Activated CD8-positive, alpha-beta memory T cell treated with anti-CD3 and anti-CD28 coated beads for 36 hours (primary cell): ENCODE results near the gene CPEB2. TPM values are rescaled to one million over a fixed set of nuclear protein-coding genes. Genes with fewer than 3 reads are reported as not detected.

Source experiments
- CTCF ChIA-PET: fragments of 350-600 bp; sonication (Branson Sonifier 250); formaldehyde crosslinking; loops from one replicate; lab custom pipeline; 2021; ENCODE audit warnings: antibody characterized with exemption; lab: Charles Lee
- POLR2A ChIA-PET: fragments of 350-600 bp; sonication (Branson Sonifier 250); formaldehyde crosslinking; loops from one replicate; lab custom pipeline; 2021; ENCODE audit warnings: antibody characterized with exemption; lab: Charles Lee
- total RNA-seq, 2 experiments: library from RNA; stranded (reverse); gene quantifications; one replicate each; pipeline ENCODE4 v1.2.3, GENCODE V29; 2021

Gene CPEB2
- total RNA-seq, 2 experiments from 2014 or later = 7.8 to 8.0 TPM

DNA sequence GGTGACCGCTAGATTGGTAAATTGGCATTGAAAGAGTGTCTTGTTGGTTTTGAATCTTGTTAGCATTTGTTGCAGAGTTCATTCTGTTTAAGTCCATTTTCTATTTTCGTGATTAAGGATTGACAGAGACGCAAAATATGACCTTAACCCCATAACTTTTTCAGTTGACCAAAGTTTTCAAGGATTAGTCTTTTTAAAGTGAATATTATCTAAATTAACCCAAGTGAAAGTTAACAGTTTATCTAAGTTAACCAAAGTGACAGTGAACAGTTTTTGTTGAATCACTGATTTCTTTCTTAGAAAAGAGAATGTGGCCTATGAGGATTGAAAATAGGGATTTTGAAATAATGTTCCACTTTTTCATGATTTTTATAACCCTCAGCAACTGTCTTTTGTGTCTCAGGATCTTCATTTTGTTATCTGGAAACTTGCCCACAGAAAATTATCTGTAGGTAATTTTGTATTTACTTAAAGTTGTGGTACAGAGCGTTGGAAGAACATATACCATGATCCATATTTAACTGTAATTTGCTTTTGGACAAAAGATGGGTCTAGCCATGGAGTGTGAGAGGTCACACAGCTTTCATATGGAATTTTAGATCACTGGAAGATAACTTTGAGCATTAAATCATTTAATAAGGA lies 3.3 kb downstream of the CPEB2 start:
- CTCF ChIA-PET = no interaction called here
- POLR2A ChIA-PET = no interaction called here

DNA sequence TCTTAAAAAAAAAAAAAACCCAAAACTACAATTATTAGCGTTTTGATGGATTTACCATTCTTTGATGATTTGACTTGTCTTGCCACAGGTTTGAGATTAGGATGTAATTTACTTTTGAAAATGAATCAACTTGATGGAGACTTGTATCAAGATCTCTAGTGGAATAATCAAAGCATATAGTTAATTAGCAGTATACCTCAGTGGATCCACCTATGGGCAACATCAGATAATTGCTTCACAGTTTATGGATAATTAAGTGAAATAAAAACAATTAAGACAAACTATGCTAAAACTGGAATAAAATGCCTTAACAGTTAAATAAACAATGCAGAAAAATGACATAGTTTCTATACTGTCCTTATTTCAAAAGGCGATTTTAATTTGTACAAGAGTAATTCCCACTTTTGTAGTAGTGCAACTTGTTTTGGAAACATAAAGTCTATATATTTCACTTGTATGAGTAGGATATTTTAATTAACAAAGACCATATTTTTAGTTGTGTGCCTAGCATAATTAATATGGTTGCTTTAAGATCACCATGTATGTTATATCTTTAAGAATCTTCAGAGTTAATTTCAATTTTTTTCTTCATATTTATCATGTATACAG lies 4.2 kb downstream of the CPEB2 start:
- ChIA-PET POLR2A (no interaction called here), CTCF (no interaction called here)

DNA sequence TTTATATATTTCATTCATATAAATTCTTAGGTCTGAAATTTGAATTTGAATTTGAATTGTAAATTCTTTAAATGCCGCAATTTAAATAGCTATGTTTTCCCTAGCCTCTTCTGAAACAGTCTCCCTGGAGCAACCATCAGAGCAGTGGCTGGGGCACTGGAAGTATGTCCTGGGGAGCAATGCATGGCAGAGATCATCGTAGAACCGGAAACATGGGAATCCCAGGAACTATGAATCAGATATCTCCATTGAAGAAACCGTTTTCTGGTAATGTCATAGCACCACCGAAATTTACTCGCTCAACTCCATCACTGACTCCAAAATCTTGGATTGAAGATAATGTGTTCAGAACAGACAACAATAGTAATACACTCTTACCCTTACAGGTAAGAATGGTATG lies 4.9 kb downstream of the CPEB2 start:
- ChIA-PET POLR2A (no interaction called here), CTCF (no interaction called here)

DNA sequence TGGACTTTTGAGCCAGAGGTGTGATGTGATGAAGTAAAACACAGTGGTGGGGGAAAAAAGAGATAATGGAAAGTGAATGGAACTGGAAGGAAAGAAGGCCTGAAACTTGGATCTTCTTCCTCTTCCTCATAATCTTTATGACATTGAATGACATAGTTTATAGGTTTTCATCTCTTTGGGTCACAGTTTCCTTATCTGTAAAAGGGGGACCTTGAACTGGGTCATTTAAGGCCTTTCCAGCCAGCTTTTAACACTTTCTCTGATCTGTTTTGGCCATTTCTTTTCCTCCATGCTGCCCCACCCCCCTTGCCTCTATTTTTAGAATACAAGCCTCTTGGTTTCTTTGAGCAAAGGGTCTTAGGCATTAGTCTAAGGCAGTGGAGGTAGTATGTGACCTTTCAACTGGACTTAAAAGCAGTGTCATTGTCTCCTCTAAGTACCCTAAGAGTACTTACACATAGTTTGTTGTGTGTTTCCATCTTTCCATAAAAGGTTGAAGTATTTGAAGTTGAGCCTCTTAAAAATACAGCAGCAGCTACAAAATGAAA lies 7.8 kb downstream of the CPEB2 start:
- POLR2A ChIA-PET = no interaction called here
- CTCF ChIA-PET = interaction anchor here (0.7 kb wide), 1 partner anchor 437 kb away, joined by 3 read pairs; no protein-coding TSS in a partner anchor

DNA sequence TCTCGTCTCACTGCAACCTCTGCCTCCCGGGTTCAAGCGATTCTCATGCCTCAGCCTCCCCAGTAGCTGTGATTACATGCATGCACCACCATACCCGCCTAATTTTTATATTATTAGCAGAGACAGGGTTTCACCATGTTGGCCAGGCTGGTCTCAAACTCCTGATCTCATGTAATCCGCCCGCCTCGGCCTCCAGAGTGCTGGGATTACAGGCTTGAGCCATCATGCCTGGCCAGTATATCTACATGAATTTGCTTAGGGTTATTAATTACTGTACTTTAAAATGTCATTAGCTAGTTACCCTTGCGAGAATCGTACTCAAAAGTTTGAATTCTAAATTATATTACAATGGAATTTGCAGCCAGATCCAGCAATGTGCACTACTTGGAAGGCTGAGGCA lies 8.9 kb downstream of the CPEB2 start:
- POLR2A ChIA-PET = interaction anchor here (1.0 kb wide), 1 partner anchor 8 kb away, joined by 3 read pairs; no protein-coding TSS in a partner anchor
- CTCF ChIA-PET = no interaction called here

DNA sequence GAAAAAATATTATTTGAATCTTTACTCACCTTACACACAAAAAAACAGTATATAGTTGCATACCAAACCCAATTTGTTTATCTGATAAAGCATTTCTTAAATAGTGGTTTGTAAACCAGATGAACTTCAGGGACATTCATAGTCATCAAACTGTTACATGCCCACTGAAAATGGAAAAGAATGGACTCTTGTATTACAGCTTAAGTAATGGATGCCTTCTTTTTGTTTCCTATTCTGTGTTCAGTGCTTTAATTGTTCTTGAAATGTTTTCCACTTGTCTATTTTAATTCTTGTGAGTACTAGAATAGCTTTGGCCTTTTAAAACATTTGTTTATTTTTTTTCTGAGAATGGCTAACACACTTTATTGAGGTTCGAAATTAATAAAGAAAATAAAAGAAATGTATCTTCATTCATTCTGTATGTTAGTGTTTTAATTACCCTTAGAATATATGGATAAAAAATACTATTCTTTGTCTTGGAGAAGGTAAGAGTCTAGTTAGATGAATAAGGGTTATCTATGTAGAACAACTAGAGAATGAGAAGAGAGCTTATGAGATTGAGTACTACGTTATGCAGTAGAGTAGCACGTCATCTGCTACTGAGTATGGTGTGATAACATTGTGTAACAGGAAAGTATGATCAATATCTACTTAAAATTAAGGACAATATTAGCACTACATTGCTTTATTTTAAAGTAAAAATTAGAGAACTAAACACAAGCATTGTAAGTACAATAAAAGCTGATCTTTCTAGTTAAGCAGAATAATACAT lies 9.9 kb downstream of the CPEB2 start:
- POLR2A ChIA-PET = interaction anchor here (0.8 to 1.0 kb wide), 2 partner anchors 9 kb away, joined by 3 read pairs; no protein-coding TSS in a partner anchor
- CTCF ChIA-PET = no interaction called here

DNA sequence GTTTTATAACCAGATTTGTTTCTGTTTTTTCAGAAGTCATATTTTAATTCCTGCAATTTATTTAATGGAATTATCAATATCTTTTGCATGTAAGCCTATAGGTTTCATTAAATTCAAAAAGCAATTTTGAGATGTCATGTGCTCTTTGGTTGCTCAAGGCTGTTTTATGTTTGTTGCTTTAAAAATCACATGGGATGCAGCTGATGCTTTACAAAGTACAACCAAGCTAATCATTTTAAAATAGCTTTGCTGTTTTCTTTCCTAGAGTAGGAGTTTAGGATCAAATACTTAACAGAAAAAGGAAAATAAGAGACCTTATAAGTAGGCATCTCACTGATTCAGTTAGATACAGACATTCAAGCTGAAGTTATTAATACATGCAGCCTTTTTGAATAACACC lies 11.3 kb downstream of the CPEB2 start:
- CTCF ChIA-PET = no interaction called here
- POLR2A ChIA-PET = no interaction called here

DNA sequence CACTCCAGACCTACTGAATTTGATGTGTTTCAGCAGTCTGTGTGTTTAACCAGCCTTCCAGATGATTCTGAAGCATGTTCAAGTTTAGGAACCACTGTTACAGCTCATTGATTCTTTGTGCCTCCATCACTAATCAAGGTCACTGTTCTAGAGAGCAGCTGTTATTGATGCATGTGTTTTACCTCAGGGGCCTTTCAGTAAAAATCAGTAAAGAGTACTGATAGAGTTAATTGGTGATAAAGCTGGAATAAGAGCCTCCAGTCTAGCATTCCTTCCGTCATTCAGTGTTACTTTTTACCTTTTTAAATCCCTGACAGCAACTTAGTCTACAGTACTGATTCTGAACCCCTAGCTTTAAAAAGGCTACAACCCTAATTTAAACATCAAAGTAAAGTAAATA lies 12.9 kb downstream of the CPEB2 start:
- ChIA-PET POLR2A (no interaction called here), CTCF (no interaction called here)

DNA sequence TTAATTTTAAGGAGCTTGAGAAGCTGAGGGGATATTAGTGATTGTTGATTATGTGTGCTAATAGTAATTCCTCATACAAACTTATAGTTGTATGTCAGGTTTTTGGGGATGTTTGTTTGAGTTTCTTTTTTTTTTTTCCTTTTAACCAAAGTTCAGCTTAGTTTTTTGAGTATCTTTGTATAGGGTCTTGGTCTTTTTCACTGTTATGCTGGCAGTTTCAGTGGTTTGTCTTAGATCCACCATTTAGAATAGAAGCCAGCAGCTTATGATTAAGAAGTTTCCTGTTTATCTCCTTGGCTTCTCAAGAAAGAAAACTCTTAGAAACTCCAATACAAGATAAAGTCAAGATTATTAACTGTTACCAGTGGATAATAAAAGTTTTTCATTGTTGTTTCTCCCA lies 16.1 kb downstream of the CPEB2 start:
- CTCF ChIA-PET = no interaction called here
- POLR2A ChIA-PET = no interaction called here

DNA sequence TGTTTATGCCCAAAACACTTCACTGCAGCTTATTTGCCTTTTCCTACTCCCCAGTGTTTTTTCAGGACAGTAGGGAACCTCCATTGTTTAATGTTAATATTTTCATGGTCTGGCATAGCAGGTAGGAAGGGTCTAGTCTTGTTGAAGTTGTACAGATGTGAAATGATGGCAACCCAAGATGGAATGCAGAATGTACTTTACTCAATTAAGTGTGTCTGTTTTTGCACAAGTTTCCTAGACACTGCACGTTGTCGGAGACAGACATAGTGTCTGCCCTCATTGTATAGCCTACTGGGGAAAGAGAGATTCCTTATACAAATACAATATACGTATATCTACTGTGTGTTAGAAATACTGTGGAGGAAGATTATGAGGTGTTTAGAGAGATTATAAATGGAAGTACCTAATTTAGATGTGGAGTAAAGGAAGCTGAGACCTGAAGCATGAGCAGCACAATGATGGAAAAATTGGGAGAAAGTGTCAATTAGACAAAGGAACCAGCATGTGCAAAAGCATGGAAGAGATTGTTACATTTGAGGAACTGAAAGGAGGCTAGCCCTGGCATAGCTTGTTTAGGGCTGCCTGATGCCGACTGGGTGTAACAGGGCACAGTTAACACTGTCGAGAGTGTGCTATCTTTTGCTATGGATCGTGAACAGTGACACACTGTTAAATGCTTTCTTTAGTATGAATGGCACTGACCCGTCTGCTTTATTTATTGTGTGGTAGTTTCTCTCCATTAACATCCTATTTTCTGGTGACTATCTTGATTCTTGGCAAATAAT lies 18.4 kb downstream of the CPEB2 start:
- ChIA-PET POLR2A (no interaction called here), CTCF (interaction anchor here (0.6 kb wide), 1 partner anchor 746 kb away, joined by 4 read pairs; no protein-coding TSS in a partner anchor)

DNA sequence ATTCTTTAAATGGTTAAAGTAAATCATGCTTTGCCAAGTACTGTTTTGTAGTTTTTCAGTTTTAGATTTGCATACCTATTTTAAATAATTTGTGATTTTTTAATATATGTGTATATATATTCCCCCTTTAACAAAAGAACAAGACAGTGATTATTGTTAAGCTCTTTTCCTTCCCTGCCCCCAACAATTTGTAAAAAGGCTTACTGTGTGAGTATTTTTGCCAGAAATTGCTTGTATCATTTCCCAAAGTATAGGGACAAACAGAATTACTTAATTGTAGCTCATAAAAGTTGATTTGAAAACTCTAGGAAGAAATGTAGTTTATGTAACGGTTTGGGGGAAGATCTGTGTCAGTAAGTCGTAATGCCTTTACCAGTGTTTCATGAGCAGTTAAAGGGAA lies 19.0 kb downstream of the CPEB2 start:
- ChIA-PET CTCF (interaction anchor here (0.6 kb wide), 1 partner anchor 746 kb away, joined by 4 read pairs; no protein-coding TSS in a partner anchor), POLR2A (no interaction called here)

DNA sequence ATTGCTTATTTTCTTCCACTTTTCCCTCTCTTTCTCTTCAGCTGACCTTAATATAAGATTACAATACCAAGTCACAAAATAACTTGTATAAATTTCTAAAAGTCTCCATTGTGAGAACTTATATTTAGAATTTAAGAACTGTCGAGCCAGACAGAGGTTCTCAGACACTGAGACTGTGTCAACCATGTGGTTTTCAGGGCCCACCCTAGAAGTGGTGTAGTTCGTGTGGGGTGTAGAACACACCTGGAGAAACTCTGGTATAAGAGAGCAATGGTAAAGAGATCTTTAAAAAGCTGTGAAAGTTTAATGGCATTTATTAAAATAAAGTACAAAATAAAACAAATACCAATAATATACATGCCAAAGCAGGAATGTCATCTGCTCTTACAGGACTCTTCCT lies 19.7 kb downstream of the CPEB2 start:
- ChIA-PET CTCF (no interaction called here), POLR2A (no interaction called here)

DNA sequence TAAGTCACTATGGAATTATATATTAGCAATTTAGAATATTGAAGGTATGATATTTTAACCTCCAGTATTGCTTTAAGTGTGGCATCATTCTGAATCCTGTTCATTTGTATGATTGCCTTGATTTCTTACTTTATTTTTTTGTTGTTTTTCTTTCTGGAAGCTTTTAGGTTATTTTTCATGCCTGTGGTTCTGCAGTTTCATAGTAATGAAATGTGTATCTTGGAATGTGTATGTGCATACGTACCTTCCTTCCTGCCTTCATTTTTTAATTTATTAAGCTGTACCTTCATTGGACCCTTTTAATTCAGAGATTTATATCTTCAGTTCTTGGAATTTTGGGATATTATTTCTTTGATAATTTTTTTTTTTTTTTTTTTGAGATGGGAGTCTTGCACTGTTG lies 22.1 kb downstream of the CPEB2 start:
- CTCF ChIA-PET = no interaction called here
- POLR2A ChIA-PET = no interaction called here

DNA sequence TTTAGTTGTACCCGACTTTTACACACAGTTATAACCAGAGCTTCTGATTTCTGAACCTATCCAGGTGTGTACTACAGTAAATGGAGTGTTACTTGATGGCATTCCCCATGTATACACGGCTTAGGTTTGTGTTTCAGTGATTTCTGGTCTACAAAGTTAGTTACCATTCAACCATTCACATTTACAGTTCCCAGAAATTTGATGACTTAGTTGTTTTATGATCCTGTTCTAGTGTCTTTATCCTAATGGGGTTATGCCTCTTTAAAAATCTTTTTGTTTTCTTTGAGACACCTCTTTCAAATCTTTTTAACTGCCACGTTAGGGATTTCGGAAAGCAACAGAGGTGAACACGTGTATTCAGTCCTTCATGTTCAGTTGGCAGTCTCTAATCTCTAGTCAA lies 23.4 kb downstream of the CPEB2 start:
- CTCF ChIA-PET = no interaction called here
- POLR2A ChIA-PET = no interaction called here

DNA sequence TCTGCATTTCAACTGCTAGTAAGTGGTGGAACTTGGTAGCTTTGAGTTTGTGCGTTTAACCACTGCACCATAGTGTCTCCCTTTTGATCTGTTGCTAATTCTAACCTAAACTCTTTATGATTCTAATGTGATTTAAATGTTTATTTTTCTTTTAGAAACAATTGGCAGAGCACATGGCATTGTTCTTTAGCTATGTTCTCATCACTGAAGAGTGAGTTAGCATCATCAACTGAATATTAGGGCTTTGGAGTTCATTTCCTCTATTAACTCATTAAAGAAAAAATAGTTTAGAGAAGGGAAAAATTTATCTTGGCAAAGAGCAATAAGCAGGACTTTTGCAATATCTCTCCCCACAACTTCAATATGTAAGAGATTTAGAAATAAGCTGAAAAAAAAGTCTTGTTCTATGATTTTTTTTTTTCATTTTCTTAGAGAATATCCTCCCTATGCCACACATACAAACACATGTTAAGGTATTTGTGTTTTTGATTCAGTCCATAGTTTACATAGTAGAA lies 25.7 kb downstream of the CPEB2 start:
- ChIA-PET CTCF (no interaction called here), POLR2A (no interaction called here)

DNA sequence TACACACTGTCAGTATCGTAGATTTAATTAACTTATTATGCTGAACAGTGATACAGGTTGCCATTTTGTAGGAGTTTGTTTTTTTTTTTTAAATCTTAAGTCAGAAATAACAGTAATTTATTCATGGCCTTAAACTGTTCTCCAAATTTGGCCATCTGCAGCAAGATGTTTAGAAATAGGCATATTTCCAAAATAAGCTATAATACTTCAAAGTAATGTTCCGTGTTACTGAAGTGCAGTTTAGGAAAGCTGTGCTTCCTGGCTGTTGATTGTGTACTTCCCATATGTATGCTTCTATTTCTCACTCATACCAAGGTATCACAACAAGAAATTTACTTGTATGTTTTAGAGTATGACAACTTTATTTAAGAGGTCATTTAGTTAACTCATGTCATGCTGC lies 28.9 kb downstream of the CPEB2 start:
- POLR2A ChIA-PET = no interaction called here

DNA sequence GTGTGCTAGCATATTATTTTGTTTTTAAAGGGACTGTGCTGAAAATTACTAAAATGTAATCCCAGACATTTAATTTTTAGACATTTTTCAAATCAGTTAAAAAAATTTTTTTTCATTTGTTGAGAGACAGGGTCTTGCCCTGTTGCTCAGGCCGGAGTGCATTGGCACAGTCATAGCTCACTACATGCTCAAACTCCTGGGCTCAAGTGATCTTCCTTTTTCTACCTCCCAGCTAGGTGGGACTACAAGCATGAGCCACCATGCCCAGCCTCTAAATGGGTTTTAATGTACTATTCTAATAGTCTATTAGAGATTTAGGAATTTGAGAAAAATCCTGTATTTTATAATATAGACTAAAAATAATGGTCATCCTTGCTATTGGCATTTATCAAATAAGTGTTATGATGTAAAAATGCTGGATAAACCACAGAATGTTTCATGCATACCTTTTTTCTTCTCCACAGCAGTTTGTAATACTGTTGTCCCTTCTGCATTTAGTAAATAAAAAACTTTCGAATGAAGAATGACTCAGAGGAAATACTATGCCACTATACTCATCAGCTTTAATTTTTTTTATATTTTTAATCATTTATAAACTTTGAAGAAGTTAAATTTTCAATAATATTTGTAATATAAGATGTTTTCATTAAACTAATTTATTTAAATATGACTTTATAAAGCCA lies 29.9 kb downstream of the CPEB2 start:
- CTCF ChIA-PET = no interaction called here

More for the DNA sequence above, 28.9 kb downstream of the CPEB2 start:
- CTCF ChIA-PET = no interaction called here

DNA sequence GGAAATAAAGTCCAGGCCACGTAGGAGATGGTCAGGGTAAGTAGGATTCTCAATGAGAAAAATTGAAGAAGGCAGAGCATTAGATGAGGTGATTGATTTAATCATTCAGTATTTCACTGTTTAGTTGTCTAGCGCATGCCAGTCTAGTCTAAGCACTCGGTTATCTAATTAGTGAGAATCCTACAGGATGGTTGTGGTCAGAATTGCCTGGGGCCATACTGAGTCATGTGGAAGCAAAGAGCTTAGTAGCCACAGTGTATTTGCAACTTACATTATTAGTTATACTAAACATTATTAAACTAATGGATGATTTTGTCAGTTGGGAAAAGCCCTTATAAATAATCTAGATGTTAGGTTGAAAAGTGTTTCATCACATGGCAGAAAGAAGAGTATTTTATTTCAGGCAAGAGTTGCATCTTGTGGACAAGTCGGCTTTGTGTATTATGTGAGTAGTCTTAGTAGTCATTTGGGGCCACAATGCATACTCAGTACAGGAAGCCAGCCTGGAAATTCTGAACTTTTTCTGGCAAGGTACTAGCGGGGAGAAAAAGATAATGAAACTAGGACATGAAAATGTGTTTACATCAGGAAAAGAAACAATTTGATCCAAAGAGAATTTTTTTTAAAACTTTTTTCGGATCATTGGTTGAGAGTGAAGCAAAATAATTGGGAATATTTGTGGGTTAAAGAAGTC lies 31.9 kb downstream of the CPEB2 start:
- POLR2A ChIA-PET = no interaction called here
- CTCF ChIA-PET = no interaction called here

More for the DNA sequence above, 29.9 kb downstream of the CPEB2 start:
- POLR2A ChIA-PET = no interaction called here
